Retinal pigment epithelial cell (primary cell): ENCODE results near the gene PRPF6.

ENCODE experiments used
- DNase-seq: peaks from one replicate; pipeline ENCODE4 v3.0.0-alpha.2; 2010; ENCODE audit warnings: low read depth
- H3K4me3 ChIP-seq: 2 replicates; pipeline ENCODE4 v1.5.1; 2011; ENCODE audit warnings: mild to moderate bottlenecking, low read length, control low read depth, moderate library complexity
- CTCF ChIP-seq: conservative IDR thresholded peaks from 2 replicates; pipeline ENCODE4 v1.5.1; 2011; ENCODE audit warnings: low read depth, low read length, control low read depth, inconsistent platforms

The PRPF6 gene

GRCh38 chr20:64015635-64016034, 34.7 kb downstream of the PRPF6 start:
- DNase-seq: no peak
- no peak for TF ChIP-seq CTCF
- H3K4me3 ChIP-seq: no peak overlapping the region

GRCh38 chr20:64021124-64021975, 40.4 kb downstream of the PRPF6 start:
- no peak for DNase-seq
- no peak for TF ChIP-seq CTCF

GRCh38 chr20:64022671-64023360, 41.9 kb downstream of the PRPF6 start:
- no peak for TF ChIP-seq CTCF
- no peak for DNase-seq
- no peak overlapping the region for H3K4me3 ChIP-seq

More at GRCh38 chr20:64021124-64021975, 40.4 kb downstream of the PRPF6 start:
- no peak overlapping the region for H3K4me3 ChIP-seq

- DNase-seq: no peak
- TF ChIP-seq CTCF: no peak
- H3K4me3 ChIP-seq: no peak overlapping the region
These were observed 42.6 kb downstream of the PRPF6 start for GRCh38 chr20:64023361-64024140.

GRCh38 chr20:64024141-64024990, 43.4 kb downstream of the PRPF6 start:
- no peak overlapping the region for H3K4me3 ChIP-seq
- no peak for TF ChIP-seq CTCF
- no peak for DNase-seq

GRCh38 chr20:64025101-64025825, 44.3 kb downstream of the PRPF6 start:
- H3K4me3 ChIP-seq: no peak overlapping the region
- DNase-seq: no peak
- no peak for TF ChIP-seq CTCF
